ENCODE measurements around the gene VGLL3.
"Not testable (repeated sequence)": the region's sequence is repeated elsewhere in the genome, so short reads cannot be mapped to it uniquely, and the experiment has no call there.

Gene VGLL3

GRCh38 chr3:86990734-86991481 is at the start of gene VGLL3:
Gene VGLL3, minus strand, starts transcription at chr3:86991149. Its CDS starts 406 bp downstream, at chr3:86990743.
- DNase-seq, result peak; percentile 60

DNA sequence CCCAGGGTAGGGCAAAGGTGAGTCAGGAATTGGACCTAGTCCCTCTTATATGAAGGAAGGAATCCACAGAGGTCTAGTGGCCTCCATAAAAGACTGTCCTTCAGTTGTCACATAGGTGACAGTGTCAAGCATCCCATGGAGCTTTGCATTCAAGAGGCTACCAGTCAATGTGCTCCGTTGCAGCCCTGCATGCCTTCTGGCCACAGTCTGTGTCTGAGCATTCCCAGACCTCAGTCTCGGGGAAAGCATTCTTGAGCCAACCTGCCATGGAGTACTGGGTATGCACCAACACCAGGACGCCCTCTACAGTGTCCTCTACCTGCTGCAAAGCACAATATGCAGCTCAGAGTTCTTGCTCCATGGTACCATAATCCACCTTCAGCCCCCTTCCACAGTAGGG is 46.7 kb upstream of the VGLL3 start:
- DNase-seq, result no peak

DNA sequence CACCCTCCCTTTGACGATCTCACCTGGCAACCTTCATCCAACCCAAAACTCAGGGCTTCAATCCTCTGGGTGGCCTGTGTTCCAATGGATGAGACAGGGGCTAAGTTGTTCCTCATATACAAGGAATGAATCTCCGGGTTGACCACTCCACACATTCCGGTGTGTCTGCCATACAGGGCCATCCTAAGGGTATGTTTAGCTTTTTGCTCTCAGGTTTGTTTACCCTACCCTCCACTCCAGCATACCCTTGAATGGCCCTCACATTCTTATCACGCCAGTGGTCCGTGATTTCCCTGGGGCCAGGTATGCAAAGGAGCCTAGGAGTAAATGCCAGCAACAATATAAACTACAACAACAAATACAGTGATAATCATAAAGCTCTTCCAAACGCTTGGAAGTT is 45.7 kb upstream of the VGLL3 start:
- no peak for DNase-seq

DNA sequence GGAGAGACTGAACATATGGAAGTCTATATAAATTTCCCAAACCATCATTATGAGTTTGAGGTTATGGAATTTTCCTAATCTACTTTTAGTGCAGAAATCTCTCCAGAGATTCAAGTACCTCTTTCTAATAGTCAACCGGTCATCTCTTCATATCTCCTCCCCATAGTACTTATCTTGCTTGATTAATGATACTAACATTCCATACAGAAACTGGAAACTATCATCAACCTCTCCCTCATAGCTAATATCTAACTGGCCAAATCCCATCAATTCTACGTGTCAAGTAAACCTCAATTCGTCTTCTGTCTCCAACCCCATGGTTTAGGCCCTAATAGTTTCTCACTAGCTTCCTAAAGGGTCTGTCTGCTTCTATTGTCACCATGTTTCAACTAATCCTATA is 44.4 kb upstream of the VGLL3 start:
- no peak for DNase-seq

DNA sequence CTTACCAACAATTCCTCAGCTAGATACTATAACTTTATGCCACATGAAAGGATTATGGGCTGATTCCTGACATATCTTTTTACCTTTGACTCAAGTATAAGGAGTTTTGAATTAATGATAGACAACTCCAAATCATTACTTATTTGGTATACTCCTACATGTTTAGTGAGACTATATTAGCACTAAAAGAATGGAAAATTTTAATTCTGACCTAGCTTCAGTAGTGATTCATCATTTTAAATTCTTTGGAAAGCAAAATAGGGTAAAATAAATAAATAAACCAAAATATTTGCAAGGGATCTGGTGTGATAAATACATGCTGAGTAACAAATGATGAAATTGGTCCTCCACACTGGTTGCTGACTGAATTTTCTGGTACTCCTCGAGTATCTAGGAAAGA is 42.3 kb upstream of the VGLL3 start:
- DNase-seq, result no peak

- no peak for DNase-seq
Observed at GRCh38 chr3:87025661-87026645, 35.0 kb upstream of the VGLL3 start.

DNA sequence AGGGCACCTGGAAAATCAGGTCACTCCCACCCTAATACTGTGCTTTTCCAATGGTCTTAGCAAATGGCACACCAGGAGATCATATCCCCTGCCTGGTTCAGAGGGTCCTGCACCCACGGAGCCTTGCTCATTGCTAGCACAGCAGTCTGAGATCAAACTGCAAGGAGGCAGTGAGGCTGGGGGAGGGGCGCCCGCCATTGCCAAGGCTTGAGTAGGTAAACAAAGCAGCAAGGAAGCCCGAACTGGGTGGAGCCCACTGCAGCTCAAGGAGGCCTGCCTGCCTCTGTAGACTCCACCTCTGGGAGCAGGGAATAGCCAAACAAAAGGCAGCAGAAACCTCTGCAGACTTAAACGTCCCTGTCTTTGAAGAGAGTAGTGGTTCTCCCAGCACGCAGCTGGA is 26.4 kb upstream of the VGLL3 start:
- not testable (repeated sequence) for DNase-seq

DNA sequence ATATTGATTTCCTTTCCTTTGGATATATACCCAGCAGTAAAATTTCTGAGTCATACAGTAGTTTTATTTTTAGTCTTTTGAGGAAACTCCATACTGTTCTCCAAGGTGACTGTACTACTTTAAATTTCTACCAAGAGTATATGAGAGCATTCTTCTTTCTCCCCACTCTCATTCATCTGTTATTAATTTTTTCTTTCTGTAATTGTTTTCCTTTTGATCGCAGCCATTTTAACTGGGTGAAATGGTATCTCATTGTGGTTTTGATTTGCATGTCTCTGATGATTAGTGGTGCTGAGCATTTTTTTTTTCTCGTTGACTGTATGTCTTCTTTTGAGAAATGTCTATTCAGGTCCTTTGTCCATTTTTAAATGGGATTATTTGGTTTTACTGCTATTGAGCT is 18.3 kb upstream of the VGLL3 start:
- no peak for DNase-seq

DNA sequence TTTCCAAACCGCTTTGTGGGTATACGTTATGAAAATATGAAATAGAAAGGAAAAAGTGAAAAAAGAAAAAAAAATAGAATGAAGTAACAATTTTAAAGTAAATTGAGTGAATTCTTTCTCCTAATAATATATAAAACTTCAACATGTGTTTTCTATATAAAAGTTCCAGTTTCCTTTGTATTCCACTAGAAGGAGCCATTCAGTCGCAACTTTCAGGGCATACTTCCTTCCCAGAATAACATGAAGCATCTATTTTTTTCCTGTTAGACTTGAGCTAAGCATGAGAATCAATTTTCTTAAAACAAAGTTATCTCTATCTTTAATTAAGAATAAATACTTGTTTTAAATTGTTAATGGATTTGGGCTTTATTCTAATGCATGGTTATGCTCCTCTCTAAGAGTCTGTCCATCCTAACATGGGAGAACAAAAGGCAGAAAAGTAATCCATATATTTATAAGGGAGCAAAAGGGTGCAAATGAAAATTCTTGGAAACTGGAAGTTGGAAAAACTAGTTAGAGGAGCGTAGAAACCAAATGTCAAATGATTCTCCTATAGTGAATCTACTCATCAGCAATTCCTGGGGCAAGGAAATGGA is 16.0 kb upstream of the VGLL3 start:
- no peak for DNase-seq

- DNase-seq, result no peak
Observed at GRCh38 chr3:87004883-87005282, 13.9 kb upstream of the VGLL3 start.

- no peak for DNase-seq
Observed at GRCh38 chr3:87002346-87002745, 11.4 kb upstream of the VGLL3 start.

- no peak for DNase-seq
Observed at GRCh38 chr3:87001473-87002098, 10.6 kb upstream of the VGLL3 start.

DNA sequence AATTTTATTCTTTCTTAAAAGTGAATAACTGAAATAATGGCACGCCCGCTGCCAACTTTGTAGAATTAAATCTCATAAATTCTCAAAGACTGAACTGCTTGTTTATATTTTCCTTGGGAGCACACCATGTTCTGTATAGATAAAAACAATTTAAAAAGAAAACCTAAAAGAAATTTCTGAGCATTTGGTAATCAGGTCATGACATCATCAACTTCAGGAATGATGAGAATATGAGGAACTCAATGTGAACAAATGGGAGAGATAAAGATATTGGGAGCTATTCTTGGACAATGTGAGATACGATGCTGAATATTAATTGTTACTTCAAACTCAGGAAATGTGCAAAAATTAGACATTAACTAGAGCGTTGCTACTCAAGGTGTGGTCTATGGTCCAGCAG is 10.0 kb upstream of the VGLL3 start:
- DNase-seq, result no peak

- DNase-seq, result no peak
Observed at GRCh38 chr3:86998569-86998968, 7.6 kb upstream of the VGLL3 start.

DNA sequence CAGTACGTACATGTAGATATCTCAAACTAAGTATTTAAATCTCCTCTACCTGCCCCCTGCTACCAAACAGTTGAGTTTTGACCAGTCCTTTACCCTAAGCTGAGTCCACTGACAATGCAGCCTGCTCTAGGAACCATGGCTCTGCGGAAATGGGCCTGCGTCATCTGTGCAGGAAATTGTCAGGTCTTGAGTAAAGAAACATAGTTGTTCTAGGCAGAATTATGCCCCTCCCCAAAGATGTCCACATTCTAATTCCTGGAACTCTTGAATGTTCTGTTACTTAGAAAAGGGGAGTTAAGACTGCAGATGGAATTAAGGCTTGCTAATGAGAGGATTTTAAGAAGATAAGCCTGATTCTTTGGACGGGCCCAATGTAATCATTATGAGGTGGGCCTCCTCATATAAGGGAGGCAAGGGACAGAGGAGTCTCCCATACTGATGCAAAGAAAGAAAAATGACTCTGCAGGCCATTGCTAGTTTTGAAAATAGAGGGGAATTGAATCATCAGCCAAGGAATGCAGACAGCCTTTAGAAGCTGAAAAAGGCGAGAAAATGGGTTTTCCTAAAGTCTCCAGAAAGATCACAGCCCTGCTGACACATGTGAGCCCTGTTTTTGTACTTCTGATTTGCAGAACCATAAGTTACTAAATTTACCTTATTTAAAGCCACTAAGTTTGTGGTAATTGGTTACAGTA is 5.5 kb upstream of the VGLL3 start:
- no peak for DNase-seq

GRCh38 chr3:86995537-86995936 is 4.6 kb upstream of the VGLL3 start:
- DNase-seq, result no peak

DNA sequence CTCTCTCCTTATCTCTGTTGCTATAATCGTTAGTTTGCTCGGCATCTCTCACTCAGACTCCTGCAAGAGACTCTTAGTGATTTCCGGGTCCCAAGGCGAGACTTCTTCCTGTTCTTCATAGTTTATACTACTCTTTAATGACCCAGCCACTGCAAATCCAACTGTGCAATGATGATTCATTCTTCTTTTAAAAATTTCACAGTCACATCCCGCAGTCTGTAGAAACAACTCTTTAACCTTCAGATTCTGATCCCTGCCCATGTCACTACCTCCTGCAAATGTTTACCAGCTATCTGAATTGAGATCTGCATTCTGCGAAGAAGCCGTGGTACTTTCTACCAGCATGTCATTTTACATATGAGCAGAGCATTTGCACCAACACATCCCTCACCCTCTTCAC is 2.8 kb upstream of the VGLL3 start:
- no peak for DNase-seq

GRCh38 chr3:86991840-86992435 is 989 bp upstream of the VGLL3 start:
- no peak for DNase-seq

- no peak for DNase-seq
Observed at GRCh38 chr3:86991482-86991815, 500 bp upstream of the VGLL3 start.

- no peak for DNase-seq
Observed at GRCh38 chr3:86990012-86990733, 776 bp downstream of the VGLL3 start.

DNA sequence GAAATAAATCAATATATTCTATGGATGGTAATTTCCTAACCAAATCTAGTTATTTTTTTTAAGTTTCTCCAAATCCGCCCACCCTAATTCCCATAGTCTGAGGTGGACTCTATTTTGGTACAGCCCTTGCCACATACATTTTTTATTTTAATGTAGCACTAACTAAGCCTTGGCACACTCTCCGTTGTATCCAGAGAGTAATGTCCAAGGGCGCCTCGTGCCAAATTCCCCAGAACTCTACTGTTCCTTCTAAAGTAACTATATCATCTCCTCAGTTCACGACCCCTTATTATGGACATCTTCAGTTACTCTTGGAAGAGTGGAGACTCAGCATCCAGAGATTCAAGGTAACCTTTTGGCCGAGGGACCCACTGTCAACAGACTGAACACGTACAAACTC is 1.3 kb downstream of the VGLL3 start:
- no peak for DNase-seq

- DNase-seq, result no peak
Observed at GRCh38 chr3:86989006-86989405, 1.9 kb downstream of the VGLL3 start.
